Hepatocyte (in vitro differentiated cells): ENCODE measurements around the gene ZMIZ1. TPM values are rescaled to one million over a fixed set of nuclear protein-coding genes. Genes with fewer than 3 reads are reported as not detected.

Experiments used
- DNase-seq: peaks from one replicate; pipeline ENCODE4 v3.0.0-alpha.2; 2016; ENCODE audit warnings: low spot score
- H2AFZ ChIP-seq: fragments of 200-600 bp; sonication (generic); 2 replicates; pipeline ENCODE4 v1.6.0; 2016; ENCODE audit warnings: antibody characterized with exemption, mild to moderate bottlenecking
- H3K27ac ChIP-seq: fragments of 200-600 bp; sonication (generic); 2 replicates; pipeline ENCODE4 v1.5.1; 2016; ENCODE audit warnings: mild to moderate bottlenecking
- H3K27me3 ChIP-seq: fragments of 200-600 bp; sonication (generic); 2 replicates; pipeline ENCODE4 v1.6.1; 2016
- H3K36me3 ChIP-seq: fragments of 200-600 bp; sonication (generic); replicated peaks from 2 replicates; pipeline ENCODE4 v1.5.1; 2016; ENCODE audit warnings: low read depth; ENCODE audit not compliant: insufficient read depth
- H3K4me1 ChIP-seq: fragments of 200-600 bp; sonication (generic); 2 replicates; pipeline ENCODE4 v1.5.1; 2016; ENCODE audit warnings: mild to moderate bottlenecking, moderate library complexity; ENCODE audit not compliant: insufficient read depth
- H3K4me2 ChIP-seq: fragments of 200-600 bp; sonication (generic); 2 replicates; pipeline ENCODE4 v1.6.0; 2016
- H3K4me3 ChIP-seq: fragments of 200-600 bp; sonication (generic); 2 replicates; pipeline ENCODE4 v1.5.1; 2016; ENCODE audit warnings: mild to moderate bottlenecking
- H3K79me2 ChIP-seq: fragments of 200-600 bp; sonication (generic); 2 replicates; pipeline ENCODE4 v1.6.0; 2017; ENCODE audit warnings: mild to moderate bottlenecking
- H3K9me2 ChIP-seq: fragments of 200-600 bp; sonication (generic); replicated peaks from 2 replicates; pipeline ENCODE4 v1.6.0; 2017; ENCODE audit warnings: mild to moderate bottlenecking; ENCODE audit not compliant: insufficient read depth
- H3K9me3 ChIP-seq: fragments of 200-600 bp; sonication (generic); 2 replicates; pipeline ENCODE4 v1.5.1; 2016; ENCODE audit warnings: low read depth, mild to moderate bottlenecking
- H4K20me1 ChIP-seq: fragments of 200-600 bp; sonication (generic); 2 replicates; pipeline ENCODE4 v1.6.0; 2016; ENCODE audit warnings: mild to moderate bottlenecking; ENCODE audit not compliant: insufficient read depth, poor library complexity, severe bottlenecking
- CTCF ChIP-seq: fragments of 200-600 bp; sonication (generic); IDR thresholded peaks from 2 replicates; pipeline ENCODE4 v1.5.1; 2016; ENCODE audit warnings: antibody characterized with exemption, mild to moderate bottlenecking; ENCODE audit not compliant: poor library complexity
- EZH2 ChIP-seq: fragments of 200-600 bp; sonication (generic); IDR thresholded peaks from 2 replicates; pipeline ENCODE4 v1.6.1; 2016; ENCODE audit warnings: antibody characterized with exemption, mild to moderate bottlenecking, borderline replicate concordance
- EZH2phosphoT487 ChIP-seq: fragments of 200-600 bp; sonication (generic); IDR thresholded peaks from one replicate; pipeline ENCODE4 v1.6.1; 2018; ENCODE audit warnings: antibody characterized with exemption, mild to moderate bottlenecking, low read depth, moderate library complexity; ENCODE audit not compliant: unreplicated experiment, severe bottlenecking
- WGBS: methylation state at CpG from one replicate; pipeline ENCODE4 v1.1.6; 2016; ENCODE audit warnings: low lambda C conversion rate; ENCODE audit errors: missing lambda C conversion rate; 5-methylcytosine and 5-hydroxymethylcytosine counted together
- polyA plus RNA-seq: library from polyadenylated mRNA; unstranded; fragments of >200 nt; fragmentation: Nextera tagmentation; extraction: Ambion mirVana; gene quantifications from 2 replicates; pipeline ENCODE4 v1.2.1, GENCODE V29; 2016
- total RNA-seq: library from RNA; depleted of rRNA; stranded (reverse); fragments of >200 nt; gene quantifications from 2 replicates; pipeline ENCODE4 v1.2.3, GENCODE V29; 2014

The ZMIZ1 gene
- total and polyA plus RNA-seq, 2 experiments from 2014 or later: 30.9 to 32.4 TPM

GRCh38 chr10:79357180-79357579 is 288.4 kb downstream of the ZMIZ1 start:
- Histone ChIP-seq H4K20me1 (no peaks in the 10 kb centered on the region), H3K9me2 (no peaks in the 10 kb centered on the region), H3K4me2 (no peak overlapping the region), H3K9me3 (no peaks in the 10 kb centered on the region), H3K36me3 (no peaks in the 10 kb centered on the region), H3K27ac (no peak overlapping the region), H3K79me2 (no peaks in the 10 kb centered on the region), H2AFZ (no peak overlapping the region), H3K27me3 (no peaks in the 10 kb centered on the region), H3K4me1 (peaks cover 4% of the 10 kb centered on the region), H3K4me3 (no peak overlapping the region)
- no peak for DNase-seq
- TF ChIP-seq EZH2phosphoT487 (no peak), CTCF (no peak), EZH2 (no peak)
- WGBS: 98% methylated on average over 9 of the region's 9 CpGs

- Histone ChIP-seq H3K79me2 (no peaks in the 10 kb centered on the region), H3K9me2 (no peaks in the 10 kb centered on the region), H3K36me3 (no peaks in the 10 kb centered on the region), H3K27ac (peak overlapping the region; percentile 86), H2AFZ (no peak overlapping the region), H3K4me1 (peaks cover 4% of the 10 kb centered on the region), H3K4me2 (no peak overlapping the region), H3K9me3 (no peaks in the 10 kb centered on the region), H4K20me1 (no peaks in the 10 kb centered on the region), H3K27me3 (no peaks in the 10 kb centered on the region), H3K4me3 (no peak overlapping the region)
- 65% methylated on average over 5 of the region's 5 CpGs for WGBS
- DNase-seq: peak; percentile 79
- no peak for TF ChIP-seq EZH2
- TF ChIP-seq CTCF: no peak
- no peak for TF ChIP-seq EZH2phosphoT487
These were observed 290.0 kb downstream of the ZMIZ1 start for GRCh38 chr10:79358811-79359210.

- peak overlapping the region; percentile 86 for H3K27ac ChIP-seq
- no peak for DNase-seq
- no peaks in the 10 kb centered on the region for H4K20me1 ChIP-seq
- no peaks in the 10 kb centered on the region for H3K79me2 ChIP-seq
- H3K36me3 ChIP-seq: no peaks in the 10 kb centered on the region
- no peak overlapping the region for H3K4me2 ChIP-seq
- no peaks in the 10 kb centered on the region for H3K9me3 ChIP-seq
- TF ChIP-seq CTCF (no peak), EZH2 (no peak), EZH2phosphoT487 (no peak)
- WGBS: 98% methylated on average over 6 of the region's 6 CpGs
- H3K4me3 ChIP-seq: no peak overlapping the region
- no peak overlapping the region for H2AFZ ChIP-seq
- no peaks in the 10 kb centered on the region for H3K9me2 ChIP-seq
- peaks cover 4% of the 10 kb centered on the region for H3K4me1 ChIP-seq
- no peaks in the 10 kb centered on the region for H3K27me3 ChIP-seq
These were observed 291.2 kb downstream of the ZMIZ1 start for GRCh38 chr10:79359816-79360498.
